ENCODE data around the gene PINK1. TPM values are rescaled to one million over a fixed set of nuclear protein-coding genes. Genes with fewer than 3 reads are reported as not detected.
A peak's percentile ranks its signal among the peaks of the same experiment; 100 is the strongest.

The PINK1 gene
- total and polyA plus RNA-seq, 7 experiments from 2014 or later = 4.3 to 30.8 (median 17.0) TPM

- Mint-ChIP-seq H3K36me3 (peaks cover 5 to 47% (median 15%) of the 10 kb centered on the region in 5 donors), H3K27me3 (no peaks in the 10 kb centered on the region), H3K4me1 (no peaks in the 10 kb centered on the region), H3K9me3 (no peaks in the 10 kb centered on the region), H3K27ac (peak overlapping the region in 2 of 9 donors; percentile 77 to 88), H3K4me3 (no peak overlapping the region)
- peaks cover 8 to 72% (median 11%) of the 10 kb centered on the region in 3 experiments for H3K36me3 ChIP-seq (ENCODE audit: control insufficient read depth in 2 of 3, insufficient read depth in 3 of 3, low read length in 3 of 3)
- ATAC-seq = no peak
- DNase-seq = no peak
- H3K4me3 ChIP-seq (ENCODE audit: low read length) = no peak overlapping the region
- no peaks in the 10 kb centered on the region for H3K4me1 ChIP-seq (ENCODE audit: control insufficient read depth in 2 of 2, insufficient read depth in 2 of 2, low read length in 2 of 2)
- H3K9me3 ChIP-seq (ENCODE audit: control insufficient read depth in 2 of 3, low read length in 3 of 3) = no peaks in the 10 kb centered on the region
- ChIA-PET CTCF (no interaction called here), POLR2A (no interaction called here)
- H3K27ac ChIP-seq (ENCODE audit: low read depth, low read length) = no peak overlapping the region
- intact Hi-C loops (cut with micrococcal nuclease) = no loop called here
- H3K27me3 ChIP-seq (ENCODE audit: control insufficient read depth in 2 of 2, insufficient read depth in 2 of 2, low read length in 2 of 2) = no peaks in the 10 kb centered on the region
Measured at GRCh38 chr1:20648438-20648837, 15.2 kb downstream of the PINK1 start.

GRCh38 chr1:20648946-20649345 lies 15.7 kb downstream of the PINK1 start:
- Histone ChIP-seq H3K27ac (ENCODE audit: low read depth, low read length) (no peak overlapping the region), H3K9me3 (ENCODE audit: control insufficient read depth in 2 of 3, low read length in 3 of 3) (no peaks in the 10 kb centered on the region), H3K36me3 (ENCODE audit: control insufficient read depth in 2 of 3, insufficient read depth in 3 of 3, low read length in 3 of 3) (peaks cover 12 to 75% (median 16%) of the 10 kb centered on the region in 3 experiments), H3K4me1 (ENCODE audit: control insufficient read depth in 2 of 2, insufficient read depth in 2 of 2, low read length in 2 of 2) (no peaks in the 10 kb centered on the region), H3K27me3 (ENCODE audit: control insufficient read depth in 2 of 2, insufficient read depth in 2 of 2, low read length in 2 of 2) (no peaks in the 10 kb centered on the region), H3K4me3 (ENCODE audit: low read length) (no peak overlapping the region)
- peak overlapping the region in 2 of 9 donors; percentile 77 to 88 for H3K27ac Mint-ChIP-seq
- DNase-seq (no peak), ATAC-seq (no peak)
- H3K4me3 Mint-ChIP-seq = no peak overlapping the region
- ChIA-PET POLR2A (no interaction called here), CTCF (no interaction called here)
- no peaks in the 10 kb centered on the region for H3K27me3 Mint-ChIP-seq
- intact Hi-C loops (cut with micrococcal nuclease) = no loop called here
- H3K36me3 Mint-ChIP-seq = peaks cover 5 to 50% (median 15%) of the 10 kb centered on the region in 5 donors
- H3K4me1 Mint-ChIP-seq = no peaks in the 10 kb centered on the region
- no peaks in the 10 kb centered on the region for H3K9me3 Mint-ChIP-seq

GRCh38 chr1:20652300-20652699 lies 19.0 kb downstream of the PINK1 start:
- POLR2A ChIA-PET = no interaction called here
- Mint-ChIP-seq H3K27me3 (no peaks in the 10 kb centered on the region), H3K27ac (no peak overlapping the region)

GRCh38 chr1:20654104-20654690 lies 20.9 kb downstream of the PINK1 start:
- CTCF ChIA-PET = no interaction called here
- no peak for ATAC-seq

More at GRCh38 chr1:20652300-20652699, 19.0 kb downstream of the PINK1 start:
- CTCF ChIA-PET = no interaction called here
- ATAC-seq (no peak), DNase-seq (no peak)
- Mint-ChIP-seq H3K4me3 (no peak overlapping the region), H3K36me3 (peaks cover 5 to 71% (median 16%) of the 10 kb centered on the region in 5 donors), H3K9me3 (no peaks in the 10 kb centered on the region), H3K4me1 (peaks cover 0 to 10% (median 7%) of the 10 kb centered on the region in 7 donors)
- Histone ChIP-seq H3K4me3 (ENCODE audit: low read length) (no peak overlapping the region), H3K27ac (ENCODE audit: low read depth, low read length) (no peak overlapping the region), H3K36me3 (ENCODE audit: control insufficient read depth in 2 of 3, insufficient read depth in 3 of 3, low read length in 3 of 3) (peaks cover 18 to 90% (median 41%) of the 10 kb centered on the region in 3 experiments), H3K27me3 (ENCODE audit: control insufficient read depth in 2 of 2, insufficient read depth in 2 of 2, low read length in 2 of 2) (no peaks in the 10 kb centered on the region), H3K4me1 (ENCODE audit: control insufficient read depth in 2 of 2, insufficient read depth in 2 of 2, low read length in 2 of 2) (no peaks in the 10 kb centered on the region), H3K9me3 (ENCODE audit: control insufficient read depth in 2 of 3, low read length in 3 of 3) (no peaks in the 10 kb centered on the region)
- intact Hi-C loops (cut with micrococcal nuclease) = no loop called here

GRCh38 chr1:20657024-20657423 lies 23.8 kb downstream of the PINK1 start:
- ChIA-PET CTCF (no interaction called here), POLR2A (interaction anchor here (0.6 kb wide), 1 partner anchor 1584 kb away, joined by 4 read pairs; no protein-coding TSS in a partner anchor)
- Histone ChIP-seq H3K9me3 (ENCODE audit: control insufficient read depth in 2 of 3, low read length in 3 of 3) (no peaks in the 10 kb centered on the region), H3K27me3 (ENCODE audit: control insufficient read depth in 2 of 2, insufficient read depth in 2 of 2, low read length in 2 of 2) (no peaks in the 10 kb centered on the region), H3K4me3 (ENCODE audit: low read length) (no peak overlapping the region), H3K4me1 (ENCODE audit: control insufficient read depth in 2 of 2, insufficient read depth in 2 of 2, low read length in 2 of 2) (peaks cover 18 to 21% of the 10 kb centered on the region in 2 donors), H3K36me3 (ENCODE audit: control insufficient read depth in 2 of 3, insufficient read depth in 3 of 3, low read length in 3 of 3) (peaks cover 22 to 75% (median 33%) of the 10 kb centered on the region in 3 experiments), H3K27ac (ENCODE audit: low read depth, low read length) (no peak overlapping the region)
- Mint-ChIP-seq H3K4me1 (peaks cover 23 to 51% (median 34%) of the 10 kb centered on the region in 7 donors), H3K27ac (peak overlapping the region in 3 of 9 donors; percentile 25 to 62 (median 57)), H3K4me3 (no peak overlapping the region), H3K27me3 (no peaks in the 10 kb centered on the region), H3K36me3 (peaks cover 0 to 55% (median 5%) of the 10 kb centered on the region in 5 donors), H3K9me3 (no peaks in the 10 kb centered on the region)
- intact Hi-C loops (cut with micrococcal nuclease) = no loop called here
- DNase-seq (no peak), ATAC-seq (no peak)

More at GRCh38 chr1:20654104-20654690, 20.9 kb downstream of the PINK1 start:
- Histone ChIP-seq H3K36me3 (ENCODE audit: control insufficient read depth in 2 of 3, insufficient read depth in 3 of 3, low read length in 3 of 3) (peaks cover 22 to 93% (median 41%) of the 10 kb centered on the region in 3 experiments), H3K4me3 (ENCODE audit: low read length) (no peak overlapping the region), H3K27me3 (ENCODE audit: control insufficient read depth in 2 of 2, insufficient read depth in 2 of 2, low read length in 2 of 2) (no peaks in the 10 kb centered on the region), H3K4me1 (ENCODE audit: control insufficient read depth in 2 of 2, insufficient read depth in 2 of 2, low read length in 2 of 2) (peaks cover under 1 to 5% of the 10 kb centered on the region in 2 donors), H3K27ac (ENCODE audit: low read depth, low read length) (no peak overlapping the region), H3K9me3 (ENCODE audit: control insufficient read depth in 2 of 3, low read length in 3 of 3) (no peaks in the 10 kb centered on the region)
- Mint-ChIP-seq H3K4me1 (peaks cover 4 to 27% (median 16%) of the 10 kb centered on the region in 7 donors), H3K9me3 (no peaks in the 10 kb centered on the region), H3K4me3 (no peak overlapping the region), H3K36me3 (peaks cover 5 to 67% (median 16%) of the 10 kb centered on the region in 5 donors), H3K27ac (peak overlapping the region in 1 of 9 donors; percentile 19), H3K27me3 (no peaks in the 10 kb centered on the region)
- POLR2A ChIA-PET = interaction anchor here (1.5 kb wide), 1 partner anchor 20 kb away, joined by 3 read pairs; no protein-coding TSS in a partner anchor
- intact Hi-C loops (cut with micrococcal nuclease) = no loop called here
- DNase-seq = no peak

GRCh38 chr1:20658166-20658915 lies 25.1 kb downstream of the PINK1 start:
- Histone ChIP-seq H3K4me3 (ENCODE audit: low read length) (no peak overlapping the region), H3K4me1 (ENCODE audit: control insufficient read depth in 2 of 2, insufficient read depth in 2 of 2, low read length in 2 of 2) (peaks cover 21 to 24% of the 10 kb centered on the region in 2 donors), H3K27ac (ENCODE audit: low read depth, low read length) (peak overlapping the region; percentile 87), H3K27me3 (ENCODE audit: control insufficient read depth in 2 of 2, insufficient read depth in 2 of 2, low read length in 2 of 2) (no peaks in the 10 kb centered on the region), H3K36me3 (ENCODE audit: control insufficient read depth in 2 of 3, insufficient read depth in 3 of 3, low read length in 3 of 3) (peaks cover 18 to 62% (median 33%) of the 10 kb centered on the region in 3 experiments), H3K9me3 (ENCODE audit: control insufficient read depth in 2 of 3, low read length in 3 of 3) (no peaks in the 10 kb centered on the region)
- ChIA-PET CTCF (interaction anchor here (1.0 kb wide), 1 partner anchor 25 kb away, joined by 3 read pairs; the partner anchor contains the start of gene PINK1), POLR2A (interaction anchor here (0.6 kb wide), 1 partner anchor 24 kb away, joined by 3 read pairs; no protein-coding TSS in a partner anchor)
- intact Hi-C loops (cut with micrococcal nuclease) = no loop called here
- Mint-ChIP-seq H3K27ac (peak overlapping the region in 6 of 9 donors; percentile 21 to 99 (median 77)), H3K9me3 (no peaks in the 10 kb centered on the region), H3K27me3 (no peaks in the 10 kb centered on the region), H3K4me1 (peaks cover 31 to 61% (median 43%) of the 10 kb centered on the region in 7 donors), H3K36me3 (peaks cover 0 to 42% (median 5%) of the 10 kb centered on the region in 5 donors), H3K4me3 (peak overlapping the region in 2 of 10 donors; percentile 95 to 99)
- peak in 5 of 9 donors; percentile 12 to 52 (median 25) for DNase-seq
- ATAC-seq = no peak
